HepG2 (cell line): ENCODE results near the gene KIN. TPM values are rescaled to one million over a fixed set of nuclear protein-coding genes. Genes with fewer than 3 reads are reported as not detected.

Experiments
- DZIP1 ChIP-seq: sonication (generic); formaldehyde crosslinking; IDR thresholded peaks from 2 replicates; pipeline ENCODE4 v1.5.0; 2020; ENCODE audit warnings: mild to moderate bottlenecking, missing genetic modification reagents
- ESRRA ChIP-seq: sonication (generic); formaldehyde crosslinking; IDR thresholded peaks from 2 replicates; pipeline ENCODE4 v1.5.1; 2020; ENCODE audit warnings: mild to moderate bottlenecking, low read depth, missing genetic modification reagents
- FIP1L1 ChIP-seq: fragments of 200-400 bp; formaldehyde crosslinking; IDR thresholded peaks from 2 replicates; pipeline ENCODE4 v1.6.1; 2018; ENCODE audit warnings: low read depth, mild to moderate bottlenecking, low read length, moderate library complexity, borderline replicate concordance; ENCODE audit not compliant: insufficient read depth
- HOXA3 ChIP-seq: sonication (generic); formaldehyde crosslinking; IDR thresholded peaks from 2 replicates; pipeline ENCODE4 v1.5.0; 2020; ENCODE audit warnings: missing genetic modification reagents
- IRX3 ChIP-seq: sonication (generic); formaldehyde crosslinking; IDR thresholded peaks from 2 replicates; pipeline ENCODE4 v1.8.1; 2023; ENCODE audit warnings: mild to moderate bottlenecking, low read depth, missing genetic modification reagents, borderline replicate concordance
- LBX2 ChIP-seq: sonication (generic); formaldehyde crosslinking; IDR thresholded peaks from 2 replicates; pipeline ENCODE4 v1.5.0; 2020; ENCODE audit warnings: missing genetic modification reagents, mild to moderate bottlenecking, borderline replicate concordance
- MED8 ChIP-seq: sonication (generic); formaldehyde crosslinking; IDR thresholded peaks from 2 replicates; pipeline ENCODE4 v1.8.1; 2023; ENCODE audit warnings: mild to moderate bottlenecking, missing genetic modification reagents; ENCODE audit not compliant: insufficient replicate concordance
- MTF2 ChIP-seq: sonication (generic); formaldehyde crosslinking; IDR thresholded peaks from 2 replicates; pipeline ENCODE4 v1.5.0; 2020; ENCODE audit warnings: missing genetic modification reagents, borderline replicate concordance
- PBX3 ChIP-seq: sonication (generic); formaldehyde crosslinking; IDR thresholded peaks from 2 replicates; pipeline ENCODE4 v1.8.1; 2023; ENCODE audit warnings: missing genetic modification reagents, inconsistent platforms, borderline replicate concordance
- PHF5A ChIP-seq: IDR thresholded peaks from one replicate; pipeline ENCODE4 v1.6.1; 2018; ENCODE audit warnings: low read depth, missing genetic modification reagents; ENCODE audit not compliant: unreplicated experiment
- RBM22 ChIP-seq: fragments of 200-400 bp; formaldehyde crosslinking; optimal IDR thresholded peaks from 2 replicates; pipeline ENCODE3; 2017; ENCODE audit warnings: mild to moderate bottlenecking, low read length, moderate library complexity
- SRSF9 ChIP-seq: fragments of 200-400 bp; formaldehyde crosslinking; IDR thresholded peaks from 2 replicates; pipeline ENCODE4 v1.6.1; 2018; ENCODE audit warnings: borderline replicate concordance, mild to moderate bottlenecking, low read depth, low read length; ENCODE audit not compliant: insufficient read depth, poor library complexity, severe bottlenecking
- SYNCRIP ChIP-seq: fragments of 200-400 bp; formaldehyde crosslinking; IDR thresholded peaks from 2 replicates; pipeline ENCODE4 v1.6.1; 2018; ENCODE audit warnings: mild to moderate bottlenecking, low read depth, low read length; ENCODE audit not compliant: insufficient read depth
- TBX3 ChIP-seq: fragments of 450-650 bp; IDR thresholded peaks from 2 replicates; pipeline ENCODE4 v1.6.1; 2017; ENCODE audit warnings: antibody characterized with exemption, mild to moderate bottlenecking, inconsistent platforms, borderline replicate concordance
- TCF7L2 ChIP-seq: IDR thresholded peaks from 2 replicates; pipeline ENCODE4 v1.6.1; 2011; ENCODE audit warnings: mild to moderate bottlenecking, low read depth, low read length, moderate library complexity
- THAP7 ChIP-seq: sonication (generic); formaldehyde crosslinking; IDR thresholded peaks from 2 replicates; pipeline ENCODE4 v1.8.1; 2023; ENCODE audit warnings: mild to moderate bottlenecking, missing genetic modification reagents
- ZNF362 ChIP-seq: sonication (generic); formaldehyde crosslinking; IDR thresholded peaks from 2 replicates; pipeline ENCODE4 v1.4.0; 2020; ENCODE audit warnings: missing genetic modification reagents, mild to moderate bottlenecking, borderline replicate concordance
- ZNF431 ChIP-seq: sonication (generic); formaldehyde crosslinking; IDR thresholded peaks from 2 replicates; pipeline ENCODE4 v1.9.0; 2022; ENCODE audit warnings: missing genetic modification reagents, low read depth, mild to moderate bottlenecking, borderline replicate concordance
- ZNF614 ChIP-seq: IDR thresholded peaks from 2 replicates; pipeline ENCODE4 v1.6.1; 2018; ENCODE audit warnings: missing biosample characterization, missing genetic modification reagents, inconsistent platforms, borderline replicate concordance
- ZNF674 ChIP-seq: sonication (generic); formaldehyde crosslinking; IDR thresholded peaks from 2 replicates; pipeline ENCODE4 v1.5.0; 2020; ENCODE audit warnings: low read depth, mild to moderate bottlenecking, missing genetic modification reagents
- ZNF7 ChIP-seq: IDR thresholded peaks from 2 replicates; pipeline ENCODE4 v1.6.1; 2016; ENCODE audit warnings: missing biosample characterization, missing genetic modification reagents
- ZNF768 ChIP-seq: sonication (generic); formaldehyde crosslinking; IDR thresholded peaks from 2 replicates; pipeline ENCODE4 v1.4.0; 2020; ENCODE audit warnings: missing genetic modification reagents
- ZNF777 ChIP-seq: sonication (generic); formaldehyde crosslinking; IDR thresholded peaks from 2 replicates; pipeline ENCODE4 v1.4.0; 2020; ENCODE audit warnings: missing genetic modification reagents
- ZSCAN12 ChIP-seq: sonication (generic); formaldehyde crosslinking; IDR thresholded peaks from 2 replicates; pipeline ENCODE4 v1.9.0; 2021; ENCODE audit warnings: mild to moderate bottlenecking, missing genetic modification reagents
- ZSCAN9 ChIP-seq: IDR thresholded peaks from 2 replicates; pipeline ENCODE4 v1.6.1; 2016; ENCODE audit warnings: borderline replicate concordance
- polyA plus RNA-seq, 8 experiments: library from polyadenylated mRNA; depleted of rRNA in 3 of 8; stranded (reverse) in 7 of 8; unstranded in 1 of 8; fragments of >200 nt; fragmentation: Illumina TruSeq in 4 of 8; extraction: Trizol in 4 of 8; gene quantifications; 2 replicates each; pipeline versions ENCODE4 v1.2.1 to v1.2.3, GENCODE V29; 2011 to 2016; ENCODE audit warnings: low read depth in 4 of 8, missing spikeins in 1 of 8, mixed read lengths in 1 of 8; ENCODE audit not compliant: insufficient read depth in 1 of 8
- total RNA-seq, 5 experiments: library from RNA; depleted of rRNA; stranded (reverse); fragments of >200 nt; fragmentation: Illumina TruSeq; extraction: Trizol; gene quantifications; 2 replicates each; pipeline ENCODE4 v1.2.3, GENCODE V29; 2016; ENCODE audit warnings: low read depth in 1 of 5

KIN gene
- total and polyA plus RNA-seq, 2 of the 13 experiments (the other 11 are each of a cell fraction or from before 2014, with no cell fraction given) = 4.9 to 23.2 TPM

GRCh38 chr10:7795605-7796004 lies 7.8 kb upstream of the KIN start (continued):
- no peak for TF ChIP-seq PBX3
- no peak for TF ChIP-seq FIP1L1
- TF ChIP-seq SRSF9 = no peak
- peak; percentile 63; the same call in 1 of the 2 replicates for TF ChIP-seq TBX3
- TF ChIP-seq ZNF431 (CRISPR knock-in tag) = no peak
- no peak for TF ChIP-seq DZIP1
- no peak for TF ChIP-seq ESRRA
- TF ChIP-seq MTF2 (CRISPR knock-in tag) = no peak
- TF ChIP-seq ZSCAN12 = no peak
- no peak for TF ChIP-seq PHF5A (CRISPR knock-in tag)
- TF ChIP-seq SYNCRIP = no peak
- TF ChIP-seq ZNF777 (CRISPR knock-in tag) = no peak
- no peak for TF ChIP-seq RBM22
- no peak for TF ChIP-seq IRX3
- TF ChIP-seq THAP7 (CRISPR knock-in tag) = no peak
- TF ChIP-seq LBX2 (CRISPR knock-in tag) = no peak
- no peak for TF ChIP-seq MED8
- TF ChIP-seq TCF7L2 = no peak
- no peak for TF ChIP-seq ZNF674 (CRISPR knock-in tag)
- no peak for TF ChIP-seq HOXA3 (CRISPR knock-in tag)
- no peak for TF ChIP-seq ZNF362 (CRISPR knock-in tag)
- TF ChIP-seq ZNF7 = no peak
- 0 out of 2 replicates have a peak, but pooled peaks have one; percentile 24 for TF ChIP-seq ZNF614 (CRISPR knock-in tag)
- TF ChIP-seq ZSCAN9 (CRISPR knock-in tag) = no peak
- no peak for TF ChIP-seq ZNF768 (CRISPR knock-in tag)
